OCI-LY1 (cell line): ENCODE results near the gene VASP.

Source experiments
- EZH2 ChIP-seq: fragments of 200-600 bp; sonication (generic), shearing (Covaris generic); IDR thresholded peaks from 2 replicates; pipeline ENCODE4 v1.8.0; 2017; ENCODE audit warnings: borderline replicate concordance, mixed run types, mild to moderate bottlenecking, antibody characterized with exemption, low read length, moderate library complexity, mixed read lengths
- TF ChIP-seq, protein P1 (sequence below): fragments of 200-600 bp; sonication (generic), shearing (Covaris generic); IDR thresholded peaks from 2 replicates; pipeline ENCODE4 v1.5.1; 2017; ENCODE audit warnings: mild to moderate bottlenecking, antibody characterized with exemption, low read length, moderate library complexity, mixed read lengths

DNA sequence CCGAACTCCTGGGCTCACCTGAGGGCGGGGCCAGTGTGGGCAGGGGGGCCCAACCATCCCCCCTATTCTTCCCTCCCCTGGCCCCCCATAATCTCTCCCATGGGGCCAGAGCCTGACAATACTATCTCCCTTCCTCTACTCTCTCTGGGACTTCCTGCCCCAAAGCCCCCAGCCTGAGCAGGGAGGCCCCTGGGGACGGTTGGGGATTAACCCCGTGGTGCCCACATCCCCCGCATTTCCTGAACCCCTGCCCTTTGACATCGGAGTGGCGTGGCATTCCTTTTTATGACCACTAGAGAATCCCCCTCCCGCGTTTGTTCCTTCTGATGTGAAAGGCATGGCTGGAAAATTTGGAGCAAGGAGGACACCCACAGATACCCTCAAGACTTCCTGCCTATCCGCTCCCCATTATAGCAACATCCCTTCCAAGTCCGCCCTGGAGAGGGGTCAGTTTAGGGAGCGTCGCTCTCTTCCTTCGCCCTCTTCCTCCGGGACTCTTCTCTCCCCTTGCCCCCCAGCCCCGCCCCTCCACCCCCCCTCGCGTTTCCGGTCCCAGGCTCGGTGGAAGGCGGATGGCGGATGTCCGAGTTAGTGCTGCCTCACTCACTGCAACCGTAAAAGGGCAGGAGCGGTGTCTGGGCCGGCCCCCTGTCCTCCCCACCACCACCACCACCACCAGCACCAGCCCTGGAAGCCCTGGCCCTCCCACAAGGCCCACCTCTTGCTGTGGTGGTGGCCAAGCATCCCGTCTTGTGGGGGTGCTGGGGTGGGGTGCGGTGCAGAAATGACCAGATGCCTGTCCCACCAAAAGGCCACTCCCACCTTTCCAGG, 1.8 kb downstream of the VASP start:
- TF ChIP-seq EZH2: no peak
- TF ChIP-seq, protein P1, sequence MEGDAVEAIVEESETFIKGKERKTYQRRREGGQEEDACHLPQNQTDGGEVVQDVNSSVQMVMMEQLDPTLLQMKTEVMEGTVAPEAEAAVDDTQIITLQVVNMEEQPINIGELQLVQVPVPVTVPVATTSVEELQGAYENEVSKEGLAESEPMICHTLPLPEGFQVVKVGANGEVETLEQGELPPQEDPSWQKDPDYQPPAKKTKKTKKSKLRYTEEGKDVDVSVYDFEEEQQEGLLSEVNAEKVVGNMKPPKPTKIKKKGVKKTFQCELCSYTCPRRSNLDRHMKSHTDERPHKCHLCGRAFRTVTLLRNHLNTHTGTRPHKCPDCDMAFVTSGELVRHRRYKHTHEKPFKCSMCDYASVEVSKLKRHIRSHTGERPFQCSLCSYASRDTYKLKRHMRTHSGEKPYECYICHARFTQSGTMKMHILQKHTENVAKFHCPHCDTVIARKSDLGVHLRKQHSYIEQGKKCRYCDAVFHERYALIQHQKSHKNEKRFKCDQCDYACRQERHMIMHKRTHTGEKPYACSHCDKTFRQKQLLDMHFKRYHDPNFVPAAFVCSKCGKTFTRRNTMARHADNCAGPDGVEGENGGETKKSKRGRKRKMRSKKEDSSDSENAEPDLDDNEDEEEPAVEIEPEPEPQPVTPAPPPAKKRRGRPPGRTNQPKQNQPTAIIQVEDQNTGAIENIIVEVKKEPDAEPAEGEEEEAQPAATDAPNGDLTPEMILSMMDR: no peak
